Trophoblast cell (in vitro differentiated cells and primary cell): ENCODE data around the gene TSKU.

ENCODE experiments used
- DNase-seq, 2 donors: peaks; one replicate each; pipeline ENCODE4 v3.0.0-alpha.2; 2016
- H2AFZ ChIP-seq: 2 replicates; pipeline ENCODE4 v1.6.1; 2013; ENCODE audit warnings: low read length, moderate library complexity, mild to moderate bottlenecking; ENCODE audit not compliant: insufficient read depth, poor library complexity
- H2AK5ac ChIP-seq: 2 replicates; pipeline ENCODE4 v1.6.1; 2013; ENCODE audit warnings: mild to moderate bottlenecking, low read length
- H2BK120ac ChIP-seq: 2 replicates; pipeline ENCODE4 v1.6.1; 2013; ENCODE audit warnings: low read length, mild to moderate bottlenecking, moderate library complexity; ENCODE audit not compliant: insufficient read depth, poor library complexity
- H2BK12ac ChIP-seq: 2 replicates; pipeline ENCODE4 v1.6.1; 2013; ENCODE audit warnings: mild to moderate bottlenecking, low read length, moderate library complexity
- H2BK5ac ChIP-seq: 2 replicates; pipeline ENCODE4 v1.6.1; 2013; ENCODE audit warnings: low read length, low read depth, moderate library complexity, mild to moderate bottlenecking; ENCODE audit not compliant: poor library complexity
- H3K14ac ChIP-seq: 2 replicates; pipeline ENCODE4 v1.6.1; 2013; ENCODE audit warnings: mild to moderate bottlenecking, low read length
- H3K18ac ChIP-seq: 2 replicates; pipeline ENCODE4 v1.6.1; 2013; ENCODE audit warnings: mild to moderate bottlenecking, low read length
- H3K23ac ChIP-seq: 2 replicates; pipeline ENCODE4 v1.6.1; 2013; ENCODE audit warnings: low read length
- H3K27ac ChIP-seq: 2 replicates; pipeline ENCODE4 v1.5.1; 2013; ENCODE audit warnings: low read depth, mild to moderate bottlenecking, inconsistent platforms, low read length, moderate library complexity
- H3K27me3 ChIP-seq: 2 replicates; pipeline ENCODE4 v1.6.1; 2013; ENCODE audit warnings: inconsistent platforms, mild to moderate bottlenecking, low read length, moderate library complexity; ENCODE audit not compliant: insufficient read depth
- H3K36me3 ChIP-seq, 2 experiments: 1 replicate in 1 of 2; 2 replicates in 1 of 2; pipeline ENCODE4 v1.6.1; 2013; ENCODE audit warnings: low read length in 2 of 2, mild to moderate bottlenecking in 2 of 2, moderate library complexity in 1 of 2; ENCODE audit not compliant: insufficient read depth in 2 of 2, control insufficient read depth in 1 of 2
- H3K4ac ChIP-seq: 2 replicates; pipeline ENCODE4 v1.6.1; 2013; ENCODE audit warnings: low read depth, mild to moderate bottlenecking, low read length, moderate library complexity
- H3K4me1 ChIP-seq, 2 experiments: 1 replicate in 1 of 2; 2 replicates in 1 of 2; pipeline ENCODE4 v1.6.1; 2013; ENCODE audit warnings: low read length in 2 of 2, mild to moderate bottlenecking in 2 of 2, moderate library complexity in 1 of 2; ENCODE audit not compliant: insufficient read depth in 2 of 2, control insufficient read depth in 1 of 2
- H3K4me2 ChIP-seq: 2 replicates; pipeline ENCODE4 v1.6.1; 2013; ENCODE audit warnings: inconsistent platforms, mild to moderate bottlenecking, low read length, moderate library complexity
- H3K4me3 ChIP-seq: 2 replicates; pipeline ENCODE4 v1.5.1; 2013; ENCODE audit warnings: mild to moderate bottlenecking, low read depth, low read length, inconsistent platforms
- H3K79me1 ChIP-seq: one replicate; pipeline ENCODE4 v1.6.1; 2013; ENCODE audit warnings: low read length
- H3K79me2 ChIP-seq: 2 replicates; pipeline ENCODE4 v1.6.1; 2013; ENCODE audit warnings: low read length, mild to moderate bottlenecking; ENCODE audit not compliant: control insufficient read depth, insufficient read depth, poor library complexity
- H3K9ac ChIP-seq: 2 replicates; pipeline ENCODE4 v1.6.1; 2013; ENCODE audit warnings: mild to moderate bottlenecking, low read length
- H3K9me3 ChIP-seq: 2 replicates; pipeline ENCODE4 v1.6.1; 2013; ENCODE audit warnings: low read depth, mild to moderate bottlenecking, control low read depth, inconsistent platforms, low read length; ENCODE audit not compliant: insufficient read depth
- H4K12ac ChIP-seq: 2 replicates; pipeline ENCODE4 v1.6.1; 2013; ENCODE audit warnings: low read depth, mild to moderate bottlenecking, low read length, moderate library complexity
- H4K8ac ChIP-seq: 2 replicates; pipeline ENCODE4 v1.6.1; 2013; ENCODE audit warnings: low read depth, mild to moderate bottlenecking, low read length, moderate library complexity
- H4K91ac ChIP-seq: one replicate; pipeline ENCODE4 v1.6.1; 2013; ENCODE audit warnings: low read depth, mild to moderate bottlenecking, low read length, moderate library complexity
- WGBS: extraction: QIAGEN DNeasy Blood & Tissue Kit; methylation state at CpG from one replicate; pipeline ENCODE4 v1.1.7; 2013; ENCODE audit warnings: missing lambda C conversion rate; ENCODE audit not compliant: insufficient read length, insufficient coverage; ENCODE audit errors: extremely low coverage; 5-methylcytosine and 5-hydroxymethylcytosine counted together

TSKU gene

GRCh38 chr11:76762867-76763572 is 20.1 kb upstream of the TSKU start:
- no peaks in the 10 kb centered on the region for H3K9me3 ChIP-seq
- H3K4ac ChIP-seq = no peak overlapping the region
- DNase-seq = no peak
- H3K36me3 ChIP-seq = no peaks in the 10 kb centered on the region
- H3K18ac ChIP-seq = no peak overlapping the region
- H3K27ac ChIP-seq = no peak overlapping the region
- H3K4me3 ChIP-seq = no peak overlapping the region
- no peak overlapping the region for H2BK12ac ChIP-seq
- H3K79me1 ChIP-seq = no peaks in the 10 kb centered on the region
- no peaks in the 10 kb centered on the region for H3K79me2 ChIP-seq
- H3K4me2 ChIP-seq = no peak overlapping the region
- H2BK120ac ChIP-seq = no peak overlapping the region
- WGBS = no CpG with 5 or more reads among the region's 5 CpGs
- no peak overlapping the region for H4K12ac ChIP-seq
- H4K91ac ChIP-seq = no peak overlapping the region
- H3K4me1 ChIP-seq = peaks cover 3 to 9% of the 10 kb centered on the region in 2 experiments
- H3K27me3 ChIP-seq = no peaks in the 10 kb centered on the region
- H3K14ac ChIP-seq = no peak overlapping the region
- no peak overlapping the region for H2AK5ac ChIP-seq
- no peak overlapping the region for H3K9ac ChIP-seq
- H4K8ac ChIP-seq = no peak overlapping the region
- H3K23ac ChIP-seq = no peak overlapping the region
- no peak overlapping the region for H2BK5ac ChIP-seq
- H2AFZ ChIP-seq = no peak overlapping the region

- H3K79me2 ChIP-seq = no peaks in the 10 kb centered on the region
- H2BK12ac ChIP-seq = no peak overlapping the region
- no CpG with 5 or more reads among the region's 5 CpGs for WGBS
- H3K4me2 ChIP-seq = no peak overlapping the region
- no peak overlapping the region for H4K12ac ChIP-seq
- H3K4me1 ChIP-seq = peaks cover 4 to 15% of the 10 kb centered on the region in 2 experiments
- H3K4me3 ChIP-seq = no peak overlapping the region
- no peak overlapping the region for H2AK5ac ChIP-seq
- H3K18ac ChIP-seq = no peak overlapping the region
- no peak overlapping the region for H2BK5ac ChIP-seq
- no peak overlapping the region for H2BK120ac ChIP-seq
- H3K4ac ChIP-seq = no peak overlapping the region
- H3K27me3 ChIP-seq = no peaks in the 10 kb centered on the region
- H2AFZ ChIP-seq = no peak overlapping the region
- H3K79me1 ChIP-seq = no peaks in the 10 kb centered on the region
- H4K8ac ChIP-seq = no peak overlapping the region
- no peak overlapping the region for H3K23ac ChIP-seq
- no peak overlapping the region for H3K9ac ChIP-seq
- no peaks in the 10 kb centered on the region for H3K9me3 ChIP-seq
- H3K14ac ChIP-seq = no peak overlapping the region
- no peaks in the 10 kb centered on the region for H3K36me3 ChIP-seq
- no peak overlapping the region for H3K27ac ChIP-seq
- no peak for DNase-seq
- H4K91ac ChIP-seq = no peak overlapping the region
These were observed 19.4 kb upstream of the TSKU start for GRCh38 chr11:76763573-76764346.

GRCh38 chr11:76764941-76765665 is 18.1 kb upstream of the TSKU start:
- no peak overlapping the region for H2BK120ac ChIP-seq
- no peak overlapping the region for H3K4me2 ChIP-seq
- H3K14ac ChIP-seq = no peak overlapping the region
- peaks cover 9 to 21% of the 10 kb centered on the region in 2 experiments for H3K4me1 ChIP-seq
- H4K12ac ChIP-seq = no peak overlapping the region
- no peaks in the 10 kb centered on the region for H3K36me3 ChIP-seq
- no peak overlapping the region for H3K27ac ChIP-seq
- H3K9me3 ChIP-seq = no peaks in the 10 kb centered on the region
- no peaks in the 10 kb centered on the region for H3K79me1 ChIP-seq
- H3K9ac ChIP-seq = no peak overlapping the region
- no peak overlapping the region for H2BK12ac ChIP-seq
- H2BK5ac ChIP-seq = no peak overlapping the region
- H3K4me3 ChIP-seq = no peak overlapping the region
- no peak overlapping the region for H4K8ac ChIP-seq
- no peak overlapping the region for H2AFZ ChIP-seq
- no peak overlapping the region for H2AK5ac ChIP-seq
- no peak overlapping the region for H3K4ac ChIP-seq
- no peaks in the 10 kb centered on the region for H3K27me3 ChIP-seq
- H3K23ac ChIP-seq = no peak overlapping the region
- DNase-seq = no peak
- no peak overlapping the region for H4K91ac ChIP-seq
- WGBS = 100% methylated on average over 2 of the region's 10 CpGs
- H3K79me2 ChIP-seq = no peaks in the 10 kb centered on the region
- H3K18ac ChIP-seq = no peak overlapping the region

GRCh38 chr11:76765863-76766350 is 17.2 kb upstream of the TSKU start:
- H3K9me3 ChIP-seq = no peaks in the 10 kb centered on the region
- no CpG with 5 or more reads among the region's 5 CpGs for WGBS

More at GRCh38 chr11:76765863-76766350, 17.2 kb upstream of the TSKU start:
- Histone ChIP-seq H4K8ac (no peak overlapping the region), H3K27me3 (no peaks in the 10 kb centered on the region), H3K4ac (no peak overlapping the region), H3K14ac (no peak overlapping the region), H3K18ac (no peak overlapping the region), H2BK5ac (no peak overlapping the region), H3K36me3 (no peaks in the 10 kb centered on the region), H2BK120ac (no peak overlapping the region), H3K4me1 (peaks cover 9 to 25% of the 10 kb centered on the region in 2 experiments), H2AFZ (no peak overlapping the region), H3K23ac (no peak overlapping the region), H4K91ac (no peak overlapping the region), H3K27ac (no peak overlapping the region), H3K79me2 (no peaks in the 10 kb centered on the region), H2BK12ac (no peak overlapping the region), H2AK5ac (no peak overlapping the region), H3K4me3 (no peak overlapping the region), H3K79me1 (no peaks in the 10 kb centered on the region), H4K12ac (no peak overlapping the region), H3K4me2 (no peak overlapping the region), H3K9ac (no peak overlapping the region)
- no peak for DNase-seq
